Erythroblast (primary cell): Measurements from ENCODE around the gene BTBD6.

Source experiments
- GATA1 ChIP-seq: IDR thresholded peaks from 2 replicates; pipeline ENCODE4 v1.6.1; 2011; ENCODE audit warnings: low read depth, mild to moderate bottlenecking, control low read depth, low read length, moderate library complexity
- POLR2A ChIP-seq: IDR thresholded peaks from 2 replicates; pipeline ENCODE4 v1.6.1; 2011; ENCODE audit warnings: mild to moderate bottlenecking, low read length

GRCh38 chr14:105213361-105213760 is 35.0 kb upstream of the BTBD6 start:
- no peak for TF ChIP-seq GATA1
- no peak for TF ChIP-seq POLR2A
